HCT116 (cell line): ENCODE data around the gene PREP.

Source experiments
- ATF3 ChIP-seq: IDR thresholded peaks from 2 replicates; pipeline ENCODE4 v1.6.1; 2012
- CEBPB ChIP-seq: IDR thresholded peaks from 2 replicates; pipeline ENCODE4 v1.6.1; 2012; ENCODE audit warnings: low read depth
- CTCF ChIP-seq, 3 experiments: fragments of 200-600 bp in 1 of 3; sonication (generic) in 1 of 3; IDR thresholded peaks in 2 of 3; conservative IDR thresholded peaks in 1 of 3; 2 replicates each; pipeline ENCODE4 v1.5.1; 2012 to 2017; ENCODE audit warnings: low read depth in 2 of 3, low read length in 2 of 3, antibody characterized with exemption in 1 of 3, borderline replicate concordance in 1 of 3, control low read depth in 1 of 3, mild to moderate bottlenecking in 1 of 3, mixed read lengths in 1 of 3, mixed run types in 1 of 3, moderate library complexity in 1 of 3; ENCODE audit not compliant: insufficient read depth in 1 of 3
- EZH2 ChIP-seq: fragments of 200-600 bp; sonication (generic); IDR thresholded peaks from 2 replicates; pipeline ENCODE4 v1.6.1; 2017; ENCODE audit warnings: antibody characterized with exemption, mixed run types
- POLR2A ChIP-seq: IDR thresholded peaks from 2 replicates; pipeline ENCODE4 v1.7.0; 2011; ENCODE audit warnings: borderline replicate concordance; ENCODE audit not compliant: insufficient read depth, insufficient read length; ENCODE audit errors: extremely low read depth
- POLR2AphosphoS5 ChIP-seq: IDR thresholded peaks from 2 replicates; pipeline ENCODE4 v1.6.1; 2011; ENCODE audit warnings: mild to moderate bottlenecking, low read depth, low read length, moderate library complexity
- REST ChIP-seq: IDR thresholded peaks from 2 replicates; pipeline ENCODE4 v1.6.1; 2012; ENCODE audit warnings: low read depth
- SRF ChIP-seq: IDR thresholded peaks from 2 replicates; pipeline ENCODE4 v1.6.1; 2012; ENCODE audit warnings: low read depth
- YY1 ChIP-seq: IDR thresholded peaks from 2 replicates; pipeline ENCODE4 v1.6.1; 2011; ENCODE audit warnings: low read length, low read depth, moderate library complexity, mild to moderate bottlenecking; ENCODE audit not compliant: insufficient replicate concordance; ENCODE audit errors: extremely low read depth
- ZNF274 ChIP-seq: fragments of 200-500 bp; sonication (Bioruptor generic); IDR thresholded peaks from 2 replicates; pipeline ENCODE4 v1.6.1; 2014; ENCODE audit warnings: mild to moderate bottlenecking, low read depth, low read length, inconsistent platforms

DNA sequence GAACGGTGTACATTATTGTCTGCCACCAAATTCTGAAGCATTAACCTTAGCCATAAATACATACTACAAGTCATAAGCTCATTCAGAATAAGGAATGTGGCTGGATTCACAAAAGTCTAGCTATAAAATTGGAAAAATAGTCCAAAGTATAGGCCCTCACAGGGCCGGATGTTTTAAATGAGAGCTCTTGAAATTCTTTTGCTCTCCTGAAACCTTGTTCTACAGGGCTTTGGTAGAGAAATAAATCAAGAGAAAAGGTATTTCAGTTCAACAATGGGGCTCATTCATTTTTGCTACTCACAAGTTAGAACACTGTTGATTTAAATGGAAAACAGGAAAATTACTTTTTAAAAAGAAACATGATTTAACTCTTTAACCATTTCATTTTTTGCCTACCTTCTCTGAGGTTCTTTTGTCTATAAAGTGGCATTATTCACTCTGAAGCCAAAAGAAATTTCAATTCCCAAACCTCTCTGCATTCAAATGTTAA is 58.0 kb downstream of the PREP start:
- TF ChIP-seq POLR2A (no peak), SRF (no peak), REST (no peak), CTCF (IDR thresholded peaks at IDR 0.05 in 2 of 3, conservative IDR thresholded peaks at IDR 0.05 in 1 of 3; ENCODE audit: borderline replicate concordance in 1 of 3, insufficient read depth in 1 of 3, low read depth in 2 of 3, low read length in 2 of 3) (no peak), YY1 (no peak), ATF3 (no peak), EZH2 (no peak), POLR2AphosphoS5 (no peak), CEBPB (no peak), ZNF274 (no peak)
